PC-9 (cell line): ENCODE measurements around the gene PEX11A.

Experiments used
- CTCF ChIP-seq: fragments of 200-600 bp; sonication (generic); conservative IDR thresholded peaks from 2 replicates; pipeline ENCODE4 v1.6.1; 2017; ENCODE audit warnings: mixed run types, antibody characterized with exemption, mild to moderate bottlenecking, moderate library complexity
- EZH2 ChIP-seq: fragments of 200-600 bp; sonication (generic); IDR thresholded peaks from 2 replicates; pipeline ENCODE4 v1.8.0; 2017; ENCODE audit warnings: antibody characterized with exemption, low read depth

DNA sequence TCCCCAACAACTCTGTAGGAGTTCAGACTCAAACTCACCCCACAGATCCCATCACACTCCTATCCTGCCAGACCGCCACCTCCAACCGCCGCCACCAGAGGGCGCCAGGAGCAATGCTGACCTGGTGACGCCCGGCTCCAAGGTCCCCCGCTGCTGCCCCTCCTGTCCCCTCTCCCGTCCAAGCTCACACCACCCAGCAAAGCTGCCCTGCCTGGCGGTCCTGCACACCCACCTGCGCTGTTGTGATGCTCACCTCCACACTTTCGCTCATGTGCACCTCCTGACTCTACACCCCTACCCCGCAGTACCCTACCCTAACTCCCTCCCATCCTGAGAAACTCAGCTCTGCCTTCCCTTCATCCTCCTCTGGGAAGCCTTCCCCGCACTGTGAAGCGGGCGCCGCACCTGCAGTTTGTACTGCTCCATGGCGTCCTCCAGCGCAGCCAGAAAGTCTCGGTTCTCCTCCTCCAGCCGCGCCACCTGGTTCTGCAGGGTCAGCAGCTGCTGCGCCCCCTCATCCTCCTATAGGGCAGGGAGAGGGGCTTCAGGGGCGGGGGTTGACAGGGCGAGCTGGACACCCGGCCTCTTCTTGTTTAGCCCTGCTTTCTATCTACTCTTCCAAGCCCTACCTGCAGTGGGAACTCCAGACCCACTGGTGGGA, 43.2 kb downstream of the PEX11A start:
- peak; percentile 89 for TF ChIP-seq CTCF
- no peak for TF ChIP-seq EZH2
